Transverse colon (tissue), 4 donors: ENCODE results near the gene RNF144A.

Experiments
- POLR2A ChIP-seq: fragments of 450-650 bp; IDR thresholded peaks from one replicate; pipeline ENCODE4 v1.6.1; 2016; ENCODE audit warnings: antibody characterized with exemption, mild to moderate bottlenecking, moderate library complexity
- POLR2AphosphoS5 ChIP-seq, 3 donors: sonication (generic); formaldehyde crosslinking; IDR thresholded peaks; one replicate each; pipeline ENCODE4 v1.6.1; 2016; ENCODE audit warnings: antibody characterized with exemption in 3 of 3
- TF ChIP-seq, protein P1 (sequence below), 5 experiments: fragments of 200-600 bp in 3 of 5; fragments of 450-650 bp in 2 of 5; sonication (generic) in 3 of 5; IDR thresholded peaks; 1 replicate in 2 of 5; 2 replicates in 3 of 5; pipeline ENCODE4 v1.5.1; 2016 to 2017; ENCODE audit warnings: antibody characterized with exemption in 5 of 5, inconsistent platforms in 3 of 5, mild to moderate bottlenecking in 2 of 5, moderate library complexity in 1 of 5

DNA sequence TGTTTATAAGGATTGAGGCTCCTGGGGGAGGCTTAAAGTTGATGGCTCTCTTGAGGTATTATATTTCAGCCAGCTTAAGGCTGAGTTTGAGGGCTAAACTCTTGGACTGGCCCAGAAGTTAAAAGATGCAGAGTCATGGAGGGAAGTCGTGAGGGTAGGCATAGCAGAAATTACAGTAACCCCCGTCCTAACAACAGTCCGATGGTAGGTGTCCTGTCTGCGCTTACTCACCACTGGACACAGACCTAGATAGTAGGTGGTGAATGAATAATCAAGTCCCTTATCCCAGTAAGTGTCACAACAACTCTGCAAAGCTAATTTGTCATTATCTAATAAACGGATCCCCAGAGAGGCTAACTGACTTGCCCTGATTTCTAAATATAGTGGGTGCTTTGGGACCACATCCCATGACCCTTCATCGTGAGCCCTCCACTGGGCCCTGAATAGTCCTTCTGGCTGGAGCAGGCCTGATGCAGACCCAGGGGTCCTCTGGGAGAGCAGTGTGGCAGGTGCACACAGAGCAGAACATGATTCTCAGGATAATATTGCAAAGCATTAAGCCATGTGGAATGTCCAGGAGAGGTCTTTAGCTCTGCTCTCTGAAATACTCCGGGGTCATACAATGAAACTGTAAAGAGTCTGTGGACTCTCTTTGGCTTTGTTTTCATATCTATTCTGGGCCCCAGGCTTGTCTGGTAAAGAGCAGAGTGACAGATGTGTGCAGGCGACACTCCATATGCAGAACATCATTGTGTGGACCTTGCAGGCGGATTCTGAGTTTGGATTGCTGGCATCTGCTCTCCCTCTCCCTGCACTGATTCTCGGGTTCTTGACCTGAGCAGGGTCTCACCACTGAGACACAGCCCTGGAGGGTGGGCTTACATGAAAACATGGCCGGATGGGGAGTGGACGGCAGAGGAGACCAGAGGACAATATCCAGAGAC, 98.1 kb downstream of the RNF144A start:
- no peak for TF ChIP-seq POLR2A
- TF ChIP-seq, protein P1, sequence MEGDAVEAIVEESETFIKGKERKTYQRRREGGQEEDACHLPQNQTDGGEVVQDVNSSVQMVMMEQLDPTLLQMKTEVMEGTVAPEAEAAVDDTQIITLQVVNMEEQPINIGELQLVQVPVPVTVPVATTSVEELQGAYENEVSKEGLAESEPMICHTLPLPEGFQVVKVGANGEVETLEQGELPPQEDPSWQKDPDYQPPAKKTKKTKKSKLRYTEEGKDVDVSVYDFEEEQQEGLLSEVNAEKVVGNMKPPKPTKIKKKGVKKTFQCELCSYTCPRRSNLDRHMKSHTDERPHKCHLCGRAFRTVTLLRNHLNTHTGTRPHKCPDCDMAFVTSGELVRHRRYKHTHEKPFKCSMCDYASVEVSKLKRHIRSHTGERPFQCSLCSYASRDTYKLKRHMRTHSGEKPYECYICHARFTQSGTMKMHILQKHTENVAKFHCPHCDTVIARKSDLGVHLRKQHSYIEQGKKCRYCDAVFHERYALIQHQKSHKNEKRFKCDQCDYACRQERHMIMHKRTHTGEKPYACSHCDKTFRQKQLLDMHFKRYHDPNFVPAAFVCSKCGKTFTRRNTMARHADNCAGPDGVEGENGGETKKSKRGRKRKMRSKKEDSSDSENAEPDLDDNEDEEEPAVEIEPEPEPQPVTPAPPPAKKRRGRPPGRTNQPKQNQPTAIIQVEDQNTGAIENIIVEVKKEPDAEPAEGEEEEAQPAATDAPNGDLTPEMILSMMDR (IDR thresholded peaks at IDR 0.05): no peak
- TF ChIP-seq POLR2AphosphoS5 (IDR thresholded peaks at IDR 0.05): no peak
